HG02970 (cell line): Measurements from ENCODE around the gene LMBRD2.

Experiments used
- ATAC-seq: cut with Tn5 transposase; IDR thresholded peaks from one replicate; pipeline ENCODE4 v1.9.1; 2021; ENCODE audit warnings: mild to moderate bottlenecking, moderate library complexity, moderate number of reproducible peaks; ENCODE audit not compliant: unreplicated experiment, low FRiP score

Gene LMBRD2

DNA sequence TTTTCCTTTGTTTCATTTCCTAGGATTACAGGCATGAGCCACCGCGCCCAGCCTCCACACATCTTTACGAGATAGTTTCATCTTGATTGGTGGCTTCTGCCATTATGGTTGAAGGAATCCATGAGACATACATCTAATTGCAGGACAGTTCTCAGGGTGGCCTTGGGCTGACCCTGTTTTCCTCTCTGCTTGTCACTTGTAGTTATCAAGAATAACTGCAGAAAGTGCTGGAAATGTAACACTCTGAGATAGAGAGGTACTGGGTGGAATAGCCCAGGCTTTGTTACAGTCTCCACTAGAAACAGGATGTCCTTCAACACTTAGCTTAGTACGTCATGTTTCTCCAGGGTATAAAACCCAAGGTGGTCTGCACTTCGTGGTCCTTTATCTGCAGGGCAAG lies 95.7 kb downstream of the LMBRD2 start:
- no peak for ATAC-seq

DNA sequence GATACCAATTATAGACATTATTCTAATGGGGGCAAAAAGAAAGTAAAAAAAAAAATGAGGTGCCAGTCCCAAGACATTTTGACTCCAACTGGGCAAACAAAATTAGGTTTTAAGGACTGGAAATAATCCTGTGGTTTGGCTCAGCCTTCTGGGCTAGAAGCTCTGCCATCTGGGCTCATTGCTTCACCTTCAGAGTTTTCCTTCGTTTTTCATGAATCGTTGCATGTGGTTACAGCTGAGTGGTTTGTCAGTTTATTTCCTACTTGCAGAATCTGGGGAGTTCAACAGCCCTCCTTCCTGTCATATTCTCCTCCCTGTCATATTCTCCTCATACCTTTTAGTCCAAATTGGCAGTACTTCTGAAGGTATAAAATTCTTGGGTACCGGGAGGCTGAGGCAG lies 97.0 kb downstream of the LMBRD2 start:
- ATAC-seq = no peak

DNA sequence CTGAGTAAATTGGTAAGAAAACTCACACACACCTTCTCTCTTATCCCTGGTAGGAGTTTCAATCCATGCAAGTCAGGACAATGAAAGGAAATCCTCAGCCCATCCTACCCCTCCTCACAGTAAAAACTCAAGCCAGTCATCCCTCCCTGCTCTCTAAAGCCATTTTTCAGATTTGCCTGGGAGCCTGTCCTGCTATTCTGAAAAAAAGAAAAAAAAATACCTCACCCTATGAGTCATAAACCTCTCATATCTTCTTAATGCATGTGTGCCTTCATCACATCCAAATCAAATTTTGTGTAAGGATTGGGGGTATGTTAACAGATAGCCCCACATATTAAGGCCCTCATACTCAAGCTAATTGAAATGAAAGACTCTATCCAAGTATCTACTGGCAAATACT lies 99.1 kb downstream of the LMBRD2 start:
- no peak for ATAC-seq

DNA sequence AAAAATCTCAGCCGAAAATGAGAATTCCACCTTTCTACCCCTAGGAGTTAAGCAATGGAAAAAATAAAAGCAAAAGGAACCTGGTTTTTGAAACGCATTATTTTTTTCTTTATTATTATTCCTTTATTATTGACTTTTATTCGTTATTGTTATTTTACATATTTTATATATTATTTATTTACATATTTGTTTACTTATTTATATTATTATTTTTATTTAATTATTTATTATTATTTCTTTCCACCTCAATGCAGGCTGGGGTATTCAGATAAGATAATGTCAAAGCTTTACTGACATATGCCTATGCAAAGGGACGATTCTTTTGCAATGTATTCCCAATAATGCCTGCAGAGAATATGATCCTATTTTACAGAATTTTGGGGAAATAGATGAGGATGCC lies 101.7 kb downstream of the LMBRD2 start:
- ATAC-seq = no peak
